ENCODE results near the gene INTS12.
"Not testable (repeated sequence)": the region's sequence is repeated elsewhere in the genome, so short reads cannot be mapped to it uniquely, and the experiment has no call there.

INTS12 gene

GRCh38 chr4:105708181-105709080, at the start of gene INTS12, which contains the start of gene GSTCD:
Gene INTS12 (minus strand): TSS chr4:105708689. CDS start chr4:105700005, 8,684 bp downstream.
Gene GSTCD (plus strand): TSS chr4:105708784. CDS start chr4:105717614, 8,830 bp downstream.
- peak; percentile 90 for DNase-seq
- ATAC-seq, result peak; percentile 97

- DNase-seq (no peak), ATAC-seq (peak; percentile 19)
Measured at GRCh38 chr4:105755375-105755774, 46.9 kb upstream of the INTS12 start.

GRCh38 chr4:105753361-105753760, 44.9 kb upstream of the INTS12 start:
- DNase-seq (no peak), ATAC-seq (no peak)

- ATAC-seq (no peak), DNase-seq (no peak)
Measured at GRCh38 chr4:105751718-105752299, 43.3 kb upstream of the INTS12 start.

GRCh38 chr4:105748222-105748621, 39.7 kb upstream of the INTS12 start:
- ATAC-seq (no peak), DNase-seq (no peak)

GRCh38 chr4:105741548-105741947, 33.1 kb upstream of the INTS12 start:
- no peak for ATAC-seq
- no peak for DNase-seq

GRCh38 chr4:105735217-105735616, 26.7 kb upstream of the INTS12 start:
- ATAC-seq, DNase-seq: not testable (repeated sequence)

- not testable (repeated sequence) for ATAC-seq
Measured at GRCh38 chr4:105729895-105730294, 21.4 kb upstream of the INTS12 start.

GRCh38 chr4:105725623-105726022, 17.1 kb upstream of the INTS12 start:
- DNase-seq (no peak), ATAC-seq (no peak)

More at GRCh38 chr4:105729895-105730294, 21.4 kb upstream of the INTS12 start:
- not testable (repeated sequence) for DNase-seq

- DNase-seq (no peak), ATAC-seq (no peak)
Measured at GRCh38 chr4:105719204-105719603, 10.7 kb upstream of the INTS12 start.

GRCh38 chr4:105715692-105716278, 7.3 kb upstream of the INTS12 start:
- ATAC-seq, result no peak
- no peak for DNase-seq

GRCh38 chr4:105714932-105715331, 6.4 kb upstream of the INTS12 start:
- DNase-seq, result no peak
- no peak for ATAC-seq

- ATAC-seq (no peak), DNase-seq (no peak)
Measured at GRCh38 chr4:105714071-105714521, 5.6 kb upstream of the INTS12 start.

GRCh38 chr4:105712766-105713165, 4.3 kb upstream of the INTS12 start:
- no peak for DNase-seq
- ATAC-seq, result no peak

GRCh38 chr4:105710678-105711077, 2.2 kb upstream of the INTS12 start:
- no peak for ATAC-seq
- no peak for DNase-seq

GRCh38 chr4:105710012-105710600, 1.6 kb upstream of the INTS12 start:
- DNase-seq (no peak), ATAC-seq (no peak)

GRCh38 chr4:105709081-105709450, 577 bp upstream of the INTS12 start:
- DNase-seq, result no peak
- ATAC-seq, result peak; percentile 10

GRCh38 chr4:105707782-105708180, 708 bp downstream of the INTS12 start:
- DNase-seq (no peak), ATAC-seq (no peak)

GRCh38 chr4:105698607-105699006, 9.9 kb downstream of the INTS12 start:
- ATAC-seq (no peak), DNase-seq (no peak)

GRCh38 chr4:105695832-105696231, 12.7 kb downstream of the INTS12 start:
- ATAC-seq, DNase-seq: not testable (repeated sequence)

- DNase-seq, ATAC-seq: not testable (repeated sequence)
Measured at GRCh38 chr4:105694812-105695211, 13.7 kb downstream of the INTS12 start.

GRCh38 chr4:105686571-105686970, 21.9 kb downstream of the INTS12 start:
- DNase-seq (no peak), ATAC-seq (no peak)

All from stimulated activated naive CD8-positive, alpha-beta T cell treated with anti-CD3 and anti-CD28 coated beads, Interleukin-15, Interleukin-2, amounts not matched to agents 100 U/mL and 50 U/mL, for 24 hours (primary cell).